Neural cell (in vitro differentiated cells): ENCODE results near the gene NATD1. TPM values are rescaled to one million over a fixed set of nuclear protein-coding genes. Genes with fewer than 3 reads are reported as not detected.

Source experiments
- H2AFZ ChIP-seq: fragments of 200-600, 300-800 bp; sonication (generic), shearing (Covaris generic); 2 replicates; pipeline ENCODE4 v1.6.0; 2014; ENCODE audit warnings: low read depth, mild to moderate bottlenecking, antibody characterized with exemption, low read length, moderate library complexity
- H3F3A ChIP-seq: fragments of 200-600 bp; shearing (Covaris generic); 2 replicates; pipeline ENCODE4 v1.6.1; 2016; ENCODE audit warnings: mild to moderate bottlenecking, moderate library complexity, mixed read lengths, antibody characterized with exemption, low read length; ENCODE audit not compliant: insufficient read depth, poor library complexity, severe bottlenecking
- H3K27ac ChIP-seq: fragments of 200-600, 300-800 bp; sonication (generic), shearing (Covaris generic); 2 replicates; pipeline ENCODE4 v1.5.1; 2014; ENCODE audit warnings: mild to moderate bottlenecking, low read length, moderate library complexity
- H3K27me3 ChIP-seq: fragments of 300-800, 200-600 bp; sonication (generic), shearing (Covaris generic); 2 replicates; pipeline ENCODE4 v1.6.0; 2014; ENCODE audit warnings: mild to moderate bottlenecking, low read depth, low read length, moderate library complexity; ENCODE audit not compliant: insufficient read depth
- H3K36me3 ChIP-seq: fragments of 300-800, 200-600 bp; sonication (generic), shearing (Covaris generic); 2 replicates; pipeline ENCODE4 v1.5.1; 2014; ENCODE audit warnings: mild to moderate bottlenecking, antibody characterized with exemption, low read length, moderate library complexity; ENCODE audit not compliant: insufficient read depth
- H3K4me2 ChIP-seq: fragments of 300-800, 200-600 bp; sonication (generic), shearing (Covaris generic); 2 replicates; pipeline ENCODE4 v1.6.0; 2014; ENCODE audit warnings: mild to moderate bottlenecking, low read length
- H3K4me3 ChIP-seq: fragments of 300-800, 200-600 bp; sonication (generic), shearing (Covaris generic); 2 replicates; pipeline ENCODE4 v1.5.1; 2014; ENCODE audit warnings: mild to moderate bottlenecking, low read length, moderate library complexity
- H3K79me2 ChIP-seq: fragments of 200-600 bp; shearing (Covaris generic); replicated peaks from 2 replicates; pipeline ENCODE4 v1.6.0; 2014; ENCODE audit warnings: mild to moderate bottlenecking, low read length, moderate library complexity; ENCODE audit not compliant: insufficient read depth
- H3K9ac ChIP-seq: fragments of 300-800, 200-600 bp; sonication (generic), shearing (Covaris generic); 2 replicates; pipeline ENCODE4 v1.6.1; 2016; ENCODE audit warnings: mild to moderate bottlenecking, low read length, mixed read lengths
- H3K9me2 ChIP-seq: fragments of 200-600 bp; shearing (Covaris generic); 2 replicates; pipeline ENCODE4 v1.6.1; 2016; ENCODE audit warnings: mild to moderate bottlenecking, low read length, mixed read lengths; ENCODE audit not compliant: insufficient read depth
- H3K9me3 ChIP-seq: fragments of 200-600, 300-800 bp; sonication (generic), shearing (Covaris generic); 2 replicates; pipeline ENCODE4 v1.6.1; 2016; ENCODE audit warnings: mild to moderate bottlenecking, mixed run types, low read length, moderate library complexity, mixed read lengths
- H4K20me1 ChIP-seq: fragments of 200-600 bp; shearing (Covaris generic); 2 replicates; pipeline ENCODE4 v1.6.1; 2016; ENCODE audit warnings: mild to moderate bottlenecking, mixed run types; ENCODE audit not compliant: insufficient read depth
- CTCF ChIP-seq: fragments of 450-650 bp; IDR thresholded peaks from 2 replicates; pipeline ENCODE4 v1.5.1; 2014; ENCODE audit warnings: antibody characterized with exemption, mild to moderate bottlenecking, moderate library complexity; ENCODE audit not compliant: poor library complexity, severe bottlenecking
- EP300 ChIP-seq: fragments of 450-650 bp; conservative IDR thresholded peaks from 2 replicates; pipeline ENCODE4 v1.6.1; 2014; ENCODE audit warnings: antibody characterized with exemption, mild to moderate bottlenecking, moderate library complexity; ENCODE audit not compliant: poor library complexity, severe bottlenecking
- EZH2 ChIP-seq: fragments of 200-600, 300-800 bp; shearing (Covaris generic), sonication (generic); IDR thresholded peaks from 2 replicates; pipeline ENCODE4 v1.6.1; 2014; ENCODE audit warnings: antibody characterized with exemption, low read length, borderline replicate concordance, mild to moderate bottlenecking; ENCODE audit not compliant: insufficient read depth, poor library complexity, severe bottlenecking
- MXI1 ChIP-seq: fragments of 450-650 bp; conservative IDR thresholded peaks from 2 replicates; pipeline ENCODE4 v1.6.1; 2014; ENCODE audit warnings: antibody characterized with exemption, mild to moderate bottlenecking; ENCODE audit not compliant: poor library complexity, severe bottlenecking
- POLR2AphosphoS5 ChIP-seq: IDR thresholded peaks from 2 replicates; pipeline ENCODE4 v1.6.1; 2012
- RAD21 ChIP-seq: fragments of 450-650 bp; conservative IDR thresholded peaks from 2 replicates; pipeline ENCODE4 v1.6.1; 2014; ENCODE audit warnings: antibody characterized with exemption, mild to moderate bottlenecking, moderate library complexity
- REST ChIP-seq: IDR thresholded peaks from 2 replicates; pipeline ENCODE4 v1.6.1; 2012; ENCODE audit warnings: borderline replicate concordance
- SMC3 ChIP-seq: fragments of 450-650 bp; conservative IDR thresholded peaks from 2 replicates; pipeline ENCODE4 v1.6.1; 2014; ENCODE audit warnings: antibody characterized with exemption, mild to moderate bottlenecking, moderate library complexity; ENCODE audit not compliant: poor library complexity
- TAF1 ChIP-seq: IDR thresholded peaks from 2 replicates; pipeline ENCODE4 v1.6.1; 2012; ENCODE audit warnings: low read depth
- polyA plus RNA-seq: library from polyadenylated mRNA; depleted of rRNA; stranded (reverse); fragments of >200 nt; gene quantifications from 2 replicates; pipeline ENCODE4 v1.2.3, GENCODE V29; 2014

Gene NATD1
- polyA plus RNA-seq, 1 donor from 2014 or later: 2.8 TPM

GRCh38 chr17:21210411-21211076 is 42.7 kb downstream of the NATD1 start:
- no peaks in the 10 kb centered on the region for H3K36me3 ChIP-seq
- H3K79me2 ChIP-seq: peaks cover 76% of the 10 kb centered on the region
- H4K20me1 ChIP-seq: no peaks in the 10 kb centered on the region
- TF ChIP-seq EZH2: no peak
- TF ChIP-seq POLR2AphosphoS5: no peak
- no peak for TF ChIP-seq EP300
- no peak for TF ChIP-seq REST
- no peak for TF ChIP-seq SMC3
- TF ChIP-seq TAF1: no peak
- no peak for TF ChIP-seq CTCF
- no peak for TF ChIP-seq MXI1
- no peak for TF ChIP-seq RAD21
- H3K4me2 ChIP-seq: no peak overlapping the region
- H3K9ac ChIP-seq: no peak overlapping the region
- no peaks in the 10 kb centered on the region for H3F3A ChIP-seq
- no peak overlapping the region for H2AFZ ChIP-seq
- no peak overlapping the region for H3K27ac ChIP-seq
- H3K27me3 ChIP-seq: no peaks in the 10 kb centered on the region
- no peaks in the 10 kb centered on the region for H3K9me3 ChIP-seq
- H3K9me2 ChIP-seq: no peaks in the 10 kb centered on the region
- no peak overlapping the region for H3K4me3 ChIP-seq

GRCh38 chr17:21209511-21210175 is 43.6 kb downstream of the NATD1 start:
- Histone ChIP-seq H3K79me2 (peaks cover 76% of the 10 kb centered on the region), H3K27me3 (no peaks in the 10 kb centered on the region), H3K27ac (no peak overlapping the region), H3K4me2 (no peak overlapping the region), H2AFZ (no peak overlapping the region), H3K9ac (no peak overlapping the region), H3K9me2 (no peaks in the 10 kb centered on the region), H3K4me3 (no peak overlapping the region), H3F3A (no peaks in the 10 kb centered on the region), H4K20me1 (no peaks in the 10 kb centered on the region), H3K9me3 (no peaks in the 10 kb centered on the region), H3K36me3 (no peaks in the 10 kb centered on the region)
- no peak for TF ChIP-seq POLR2AphosphoS5
- TF ChIP-seq REST: no peak
- TF ChIP-seq EP300: no peak
- no peak for TF ChIP-seq EZH2
- TF ChIP-seq CTCF: no peak
- no peak for TF ChIP-seq RAD21
- no peak for TF ChIP-seq SMC3
- no peak for TF ChIP-seq MXI1
- TF ChIP-seq TAF1: no peak
